GM23338 (cell line): ENCODE results near the gene PACS1.

Experiments
- CREB1 ChIP-seq: fragments of 250-450 bp; sonication (Bioruptor Pico); IDR thresholded peaks from 2 replicates; pipeline ENCODE4 v1.5.0; 2020; ENCODE audit warnings: low read depth, mild to moderate bottlenecking, moderate library complexity
- CTCF ChIP-seq, 2 experiments: fragments of 200-600 bp in 1 of 2; sonication (generic) in 1 of 2; conservative IDR thresholded peaks; 2 replicates each; pipeline versions ENCODE4 v1.5.1 to v1.6.1; 2016 to 2017; ENCODE audit warnings: antibody characterized with exemption in 2 of 2, low read depth in 2 of 2, mild to moderate bottlenecking in 2 of 2, moderate library complexity in 1 of 2
- EZH2 ChIP-seq: fragments of 200-600 bp; sonication (generic); IDR thresholded peaks from one replicate; pipeline ENCODE4 v1.8.0; 2017; ENCODE audit warnings: antibody characterized with exemption, mild to moderate bottlenecking, low read depth; ENCODE audit not compliant: unreplicated experiment
- EZH2phosphoT487 ChIP-seq: fragments of 200-600 bp; sonication (generic); IDR thresholded peaks from one replicate; pipeline ENCODE4 v1.8.1; 2018; ENCODE audit warnings: antibody characterized with exemption; ENCODE audit not compliant: unreplicated experiment
- JUNB ChIP-seq: IDR thresholded peaks from one replicate; pipeline ENCODE4 v1.6.1; 2016; ENCODE audit warnings: antibody characterized with exemption; ENCODE audit not compliant: unreplicated experiment
- NANOG ChIP-seq: IDR thresholded peaks from 2 replicates; pipeline ENCODE4 v1.6.1; 2016; ENCODE audit warnings: antibody characterized with exemption, borderline replicate concordance
- POLR2AphosphoS5 ChIP-seq: IDR thresholded peaks from 2 replicates; pipeline ENCODE4 v1.6.1; 2016; ENCODE audit warnings: antibody characterized with exemption, low read depth
- ZNF114 ChIP-seq: fragments of 250-450 bp; sonication (Bioruptor Pico); IDR thresholded peaks from 2 replicates; pipeline ENCODE4 v1.5.0; 2020; ENCODE audit warnings: mild to moderate bottlenecking, moderate library complexity
- TF ChIP-seq, protein P1 (sequence below): IDR thresholded peaks from one replicate; pipeline ENCODE4 v1.6.1; 2018; ENCODE audit warnings: antibody characterized with exemption; ENCODE audit not compliant: unreplicated experiment
- TF ChIP-seq, protein P2 (sequence below): IDR thresholded peaks from 2 replicates; pipeline ENCODE4 v1.6.1; 2016; ENCODE audit warnings: antibody characterized with exemption

GRCh38 chr11:66087148-66087908, 17.3 kb downstream of the PACS1 start:
- TF ChIP-seq, protein P1, sequence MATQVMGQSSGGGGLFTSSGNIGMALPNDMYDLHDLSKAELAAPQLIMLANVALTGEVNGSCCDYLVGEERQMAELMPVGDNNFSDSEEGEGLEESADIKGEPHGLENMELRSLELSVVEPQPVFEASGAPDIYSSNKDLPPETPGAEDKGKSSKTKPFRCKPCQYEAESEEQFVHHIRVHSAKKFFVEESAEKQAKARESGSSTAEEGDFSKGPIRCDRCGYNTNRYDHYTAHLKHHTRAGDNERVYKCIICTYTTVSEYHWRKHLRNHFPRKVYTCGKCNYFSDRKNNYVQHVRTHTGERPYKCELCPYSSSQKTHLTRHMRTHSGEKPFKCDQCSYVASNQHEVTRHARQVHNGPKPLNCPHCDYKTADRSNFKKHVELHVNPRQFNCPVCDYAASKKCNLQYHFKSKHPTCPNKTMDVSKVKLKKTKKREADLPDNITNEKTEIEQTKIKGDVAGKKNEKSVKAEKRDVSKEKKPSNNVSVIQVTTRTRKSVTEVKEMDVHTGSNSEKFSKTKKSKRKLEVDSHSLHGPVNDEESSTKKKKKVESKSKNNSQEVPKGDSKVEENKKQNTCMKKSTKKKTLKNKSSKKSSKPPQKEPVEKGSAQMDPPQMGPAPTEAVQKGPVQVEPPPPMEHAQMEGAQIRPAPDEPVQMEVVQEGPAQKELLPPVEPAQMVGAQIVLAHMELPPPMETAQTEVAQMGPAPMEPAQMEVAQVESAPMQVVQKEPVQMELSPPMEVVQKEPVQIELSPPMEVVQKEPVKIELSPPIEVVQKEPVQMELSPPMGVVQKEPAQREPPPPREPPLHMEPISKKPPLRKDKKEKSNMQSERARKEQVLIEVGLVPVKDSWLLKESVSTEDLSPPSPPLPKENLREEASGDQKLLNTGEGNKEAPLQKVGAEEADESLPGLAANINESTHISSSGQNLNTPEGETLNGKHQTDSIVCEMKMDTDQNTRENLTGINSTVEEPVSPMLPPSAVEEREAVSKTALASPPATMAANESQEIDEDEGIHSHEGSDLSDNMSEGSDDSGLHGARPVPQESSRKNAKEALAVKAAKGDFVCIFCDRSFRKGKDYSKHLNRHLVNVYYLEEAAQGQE, result no peak
- TF ChIP-seq POLR2AphosphoS5 (no peak), CTCF (conservative IDR thresholded peaks at IDR 0.05; ENCODE audit: low read depth in 2 of 2) (no peak), EZH2 (no peak), JUNB (no peak), EZH2phosphoT487 (no peak), CREB1 (no peak), NANOG (no peak), ZNF114 (CRISPR knock-in tag) (no peak)
- TF ChIP-seq, protein P2, sequence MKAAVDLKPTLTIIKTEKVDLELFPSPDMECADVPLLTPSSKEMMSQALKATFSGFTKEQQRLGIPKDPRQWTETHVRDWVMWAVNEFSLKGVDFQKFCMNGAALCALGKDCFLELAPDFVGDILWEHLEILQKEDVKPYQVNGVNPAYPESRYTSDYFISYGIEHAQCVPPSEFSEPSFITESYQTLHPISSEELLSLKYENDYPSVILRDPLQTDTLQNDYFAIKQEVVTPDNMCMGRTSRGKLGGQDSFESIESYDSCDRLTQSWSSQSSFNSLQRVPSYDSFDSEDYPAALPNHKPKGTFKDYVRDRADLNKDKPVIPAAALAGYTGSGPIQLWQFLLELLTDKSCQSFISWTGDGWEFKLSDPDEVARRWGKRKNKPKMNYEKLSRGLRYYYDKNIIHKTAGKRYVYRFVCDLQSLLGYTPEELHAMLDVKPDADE, result no peak
